Measurements from ENCODE around the gene CALCOCO2.
A peak's percentile ranks its signal among the peaks of the same experiment; 100 is the strongest.
"Not testable (repeated sequence)": the region's sequence is repeated elsewhere in the genome, so short reads cannot be mapped to it uniquely, and the experiment has no call there.

CALCOCO2 gene, protein sequence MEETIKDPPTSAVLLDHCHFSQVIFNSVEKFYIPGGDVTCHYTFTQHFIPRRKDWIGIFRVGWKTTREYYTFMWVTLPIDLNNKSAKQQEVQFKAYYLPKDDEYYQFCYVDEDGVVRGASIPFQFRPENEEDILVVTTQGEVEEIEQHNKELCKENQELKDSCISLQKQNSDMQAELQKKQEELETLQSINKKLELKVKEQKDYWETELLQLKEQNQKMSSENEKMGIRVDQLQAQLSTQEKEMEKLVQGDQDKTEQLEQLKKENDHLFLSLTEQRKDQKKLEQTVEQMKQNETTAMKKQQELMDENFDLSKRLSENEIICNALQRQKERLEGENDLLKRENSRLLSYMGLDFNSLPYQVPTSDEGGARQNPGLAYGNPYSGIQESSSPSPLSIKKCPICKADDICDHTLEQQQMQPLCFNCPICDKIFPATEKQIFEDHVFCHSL

DNA sequence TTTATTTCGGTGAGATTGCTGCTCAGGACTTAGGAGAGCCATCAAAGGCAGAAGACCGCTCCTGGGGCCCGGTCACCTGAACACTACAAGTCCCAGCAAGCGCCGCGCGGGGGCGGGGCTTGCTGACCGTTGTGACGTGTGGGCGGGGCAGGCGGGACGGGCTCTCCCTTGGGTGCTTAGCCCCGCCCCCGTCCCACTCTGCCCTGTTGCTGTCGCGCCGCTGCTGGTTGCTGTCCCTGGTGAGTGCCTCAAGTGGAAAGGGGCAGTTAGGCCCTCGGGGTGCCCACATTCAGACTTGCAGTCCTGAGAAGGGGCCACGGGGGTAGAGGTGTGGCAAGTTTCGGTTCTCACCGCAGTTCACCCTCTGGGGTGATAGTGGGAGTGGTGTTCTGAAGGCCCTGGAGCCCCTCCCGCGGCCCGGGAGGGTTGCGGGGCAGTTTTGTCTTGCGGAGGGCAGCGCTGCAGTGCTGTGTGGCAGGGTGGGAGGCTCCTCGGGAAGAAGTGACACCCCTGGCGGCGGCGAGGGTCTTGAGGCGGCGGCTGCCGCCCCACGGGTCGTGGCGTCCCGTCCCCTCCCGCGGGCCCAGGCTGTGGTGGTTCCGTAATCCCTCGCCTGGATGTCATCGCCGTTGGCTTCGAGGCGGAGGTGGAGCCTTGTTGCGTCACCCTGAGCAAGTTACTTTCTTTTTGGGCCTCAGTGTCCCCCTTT lies at the start of gene CALCOCO2:
Gene CALCOCO2, plus strand, starts transcription at position 196 of the 709 bp plus-strand sequence. CDS start 10,673 bp downstream, outside the sequence.
- peak; percentile 93 for DNase-seq

DNA sequence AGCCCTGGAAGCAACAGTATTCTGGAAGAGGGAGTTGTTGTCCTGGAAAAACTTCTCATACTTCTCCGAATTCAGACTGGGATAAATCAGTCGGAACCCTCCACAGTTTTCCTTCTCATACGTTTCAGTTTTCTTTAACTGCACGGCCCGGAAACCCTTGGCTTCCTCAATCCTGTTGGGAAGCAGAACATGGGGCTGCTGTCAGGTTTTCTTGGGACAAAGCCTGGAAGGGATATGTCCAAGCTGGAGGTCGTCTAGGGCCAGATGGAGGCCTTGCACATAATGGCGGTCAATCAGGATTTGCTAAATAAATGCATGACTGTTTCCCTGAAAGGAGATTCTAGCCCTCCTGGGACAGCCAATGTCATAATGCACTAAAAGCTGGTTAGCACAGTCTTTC lies 43.0 kb upstream of the CALCOCO2 start:
- no peak for DNase-seq

GRCh38 chr17:48790607-48791127 lies 40.2 kb upstream of the CALCOCO2 start:
- DNase-seq = peak; percentile 4

DNA sequence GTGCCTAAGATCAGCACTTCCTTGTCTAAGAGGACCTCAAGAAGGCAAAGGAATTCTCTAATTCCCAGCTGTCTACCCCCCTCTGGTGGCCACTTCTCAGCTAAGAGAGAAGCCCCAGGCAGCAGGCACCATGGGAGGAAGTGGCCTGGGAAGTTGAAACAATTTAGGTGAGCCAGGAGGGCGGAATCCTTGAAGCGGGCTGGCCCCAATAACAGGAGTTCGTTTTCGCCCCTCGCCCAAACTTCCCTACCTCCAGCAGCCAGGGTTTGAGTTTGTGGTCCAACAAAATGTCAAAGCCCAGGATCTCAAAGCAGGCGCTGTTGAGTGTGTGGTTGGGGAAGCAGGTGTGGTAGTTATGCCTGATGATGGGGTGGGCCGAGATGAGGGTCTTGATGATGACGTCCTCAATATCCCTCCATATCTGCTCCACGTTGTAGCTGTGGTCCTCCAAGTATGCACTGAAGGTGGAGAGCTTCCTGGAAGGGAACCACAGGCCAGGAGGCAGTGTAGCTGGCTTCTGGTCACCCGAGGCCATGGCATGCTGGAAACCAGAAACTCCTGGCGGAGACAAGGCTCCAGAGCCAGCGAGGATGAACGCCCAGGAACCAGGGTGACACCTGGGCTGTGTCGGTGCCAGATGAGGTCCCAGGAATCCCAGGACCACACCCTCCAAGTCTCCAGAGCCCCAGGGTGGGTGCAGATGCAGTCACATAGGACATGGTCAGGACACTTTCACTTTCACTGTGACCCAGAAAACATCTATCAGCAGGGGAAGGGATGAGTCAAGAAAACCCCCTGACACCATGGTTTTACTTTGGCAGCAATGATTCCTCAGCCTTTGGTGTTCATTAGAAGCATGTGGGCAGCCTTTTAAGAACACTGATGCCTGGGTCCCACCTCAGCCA lies 39.5 kb upstream of the CALCOCO2 start:
- DNase-seq = peak; percentile 47

DNA sequence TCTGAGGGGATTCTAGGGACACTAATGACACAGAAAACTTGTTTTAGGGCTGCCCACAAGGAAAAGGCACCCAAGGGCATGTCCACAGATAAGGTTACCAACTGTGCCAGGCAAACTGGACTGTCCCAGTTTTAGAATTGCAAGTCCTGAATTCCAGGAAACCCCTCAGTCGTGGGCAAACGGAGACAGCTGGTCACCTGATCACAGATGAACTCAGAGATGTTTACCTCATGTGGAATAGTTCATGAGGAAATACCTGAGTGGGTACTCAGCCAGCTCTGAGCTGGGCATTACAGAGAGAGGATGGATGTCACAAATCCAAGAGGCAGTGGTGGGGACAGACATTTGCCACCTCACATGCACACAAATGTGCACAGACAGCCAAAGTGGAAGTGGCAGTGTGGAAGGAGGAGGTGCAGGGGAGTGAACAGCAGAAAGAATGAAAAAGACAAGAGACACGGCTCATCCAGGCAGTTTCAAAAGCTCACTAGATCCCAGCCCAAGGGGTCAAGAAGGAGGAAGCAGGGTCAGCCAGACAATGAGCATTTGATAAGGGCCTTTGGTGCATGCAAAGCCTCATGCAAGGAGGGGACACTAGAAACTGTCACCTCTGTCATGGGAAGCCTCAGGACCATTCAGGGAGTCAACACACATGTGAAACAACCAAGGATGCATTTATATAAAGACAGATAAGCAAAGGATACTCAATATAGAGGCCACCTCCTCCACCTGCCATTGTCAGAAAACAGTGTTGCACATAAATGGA lies 38.6 kb upstream of the CALCOCO2 start:
- no peak for DNase-seq

- DNase-seq = no peak
These were observed 35.2 kb upstream of the CALCOCO2 start for GRCh38 chr17:48795444-48796162.

- DNase-seq = not testable (repeated sequence)
These were observed 34.7 kb upstream of the CALCOCO2 start for GRCh38 chr17:48796163-48796522.

GRCh38 chr17:48799069-48799723 lies 31.6 kb upstream of the CALCOCO2 start:
- DNase-seq = no peak

- DNase-seq = no peak
These were observed 30.1 kb upstream of the CALCOCO2 start for GRCh38 chr17:48800626-48801217.

DNA sequence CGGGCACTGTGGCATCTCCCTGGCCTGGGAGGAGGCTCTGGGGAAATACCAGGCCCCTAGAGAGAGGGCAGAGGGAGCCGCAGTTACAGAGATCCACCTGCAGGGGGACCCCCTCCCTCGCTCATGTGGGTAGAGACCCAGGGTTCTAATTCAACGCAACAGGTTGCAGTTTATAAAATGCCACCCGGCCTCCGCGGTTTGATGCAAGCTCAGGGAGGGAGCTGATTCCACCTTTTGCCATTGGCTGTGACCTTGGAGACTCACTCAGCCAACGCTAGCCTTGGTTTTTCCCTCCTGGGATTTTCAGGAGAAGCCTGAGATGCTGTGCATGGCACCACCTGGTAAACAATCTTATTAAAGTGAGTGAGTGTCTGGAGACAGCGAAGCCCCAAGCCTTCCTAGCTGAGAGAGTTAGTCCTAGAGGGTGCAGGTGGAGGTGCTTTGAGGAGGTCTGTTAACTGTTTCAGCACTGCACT lies 25.9 kb upstream of the CALCOCO2 start:
- peak; percentile 79 for DNase-seq

- DNase-seq = no peak
These were observed 21.7 kb upstream of the CALCOCO2 start for GRCh38 chr17:48809182-48809581.

DNA sequence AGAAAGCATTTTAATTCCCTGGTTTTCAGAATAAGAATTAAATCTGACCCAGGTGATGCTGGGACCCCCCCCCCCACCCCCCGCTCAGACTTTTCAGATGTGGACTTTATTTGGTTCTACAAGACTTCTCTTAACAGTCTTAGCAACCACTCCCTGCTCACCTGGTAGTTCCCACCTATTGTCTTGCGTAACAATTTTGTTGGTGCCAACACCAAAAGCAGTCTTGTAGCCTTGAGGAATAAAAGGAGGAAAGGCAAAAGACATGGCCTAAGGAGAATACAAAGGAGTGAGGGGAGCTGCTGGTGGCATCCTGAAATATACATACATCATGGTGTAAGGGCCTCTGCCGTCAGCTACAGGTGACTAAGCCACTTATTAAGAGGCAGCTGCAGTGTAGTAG lies 18.8 kb upstream of the CALCOCO2 start:
- no peak for DNase-seq

DNA sequence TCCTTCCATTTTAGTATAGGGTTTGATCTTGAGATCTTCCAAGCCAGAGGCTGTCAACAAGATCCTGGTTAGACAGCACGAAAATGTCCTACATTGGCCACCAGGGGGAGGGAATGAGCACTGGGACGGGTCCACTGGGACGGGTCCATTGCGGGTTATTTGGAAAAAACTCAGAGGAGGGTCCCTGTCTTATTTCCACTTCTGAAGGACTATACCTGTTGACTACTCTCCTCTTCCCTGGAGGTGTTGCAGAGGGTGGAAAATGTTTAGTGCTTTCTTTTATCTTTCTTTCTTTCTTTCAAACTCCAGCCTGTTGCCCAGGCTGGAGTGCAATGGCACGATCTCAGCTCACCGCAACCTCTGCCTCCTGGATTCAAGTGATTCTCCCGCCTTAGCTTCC lies 16.3 kb upstream of the CALCOCO2 start:
- DNase-seq = peak; percentile 67

DNA sequence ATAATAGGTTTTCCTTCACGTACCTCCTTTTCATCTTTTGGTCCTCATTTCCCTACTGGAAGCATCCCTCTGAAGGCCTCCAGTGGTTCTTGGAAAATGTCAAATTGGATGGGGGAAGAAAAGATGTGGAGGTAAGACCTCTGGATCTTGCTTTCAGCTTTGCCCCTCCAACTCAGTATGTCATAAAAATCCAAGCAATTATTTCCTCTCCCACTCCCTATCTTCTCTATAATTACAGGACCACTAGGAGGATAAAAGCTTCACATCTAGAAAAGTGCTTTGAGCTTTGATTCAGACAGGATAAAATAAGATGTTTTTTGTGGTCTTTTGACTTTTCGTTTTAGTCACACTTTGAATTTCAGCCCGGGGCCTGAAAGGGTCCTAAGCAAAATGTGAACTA lies 15.5 kb upstream of the CALCOCO2 start:
- DNase-seq = no peak

GRCh38 chr17:48816438-48816773 lies 14.4 kb upstream of the CALCOCO2 start:
- no peak for DNase-seq

DNA sequence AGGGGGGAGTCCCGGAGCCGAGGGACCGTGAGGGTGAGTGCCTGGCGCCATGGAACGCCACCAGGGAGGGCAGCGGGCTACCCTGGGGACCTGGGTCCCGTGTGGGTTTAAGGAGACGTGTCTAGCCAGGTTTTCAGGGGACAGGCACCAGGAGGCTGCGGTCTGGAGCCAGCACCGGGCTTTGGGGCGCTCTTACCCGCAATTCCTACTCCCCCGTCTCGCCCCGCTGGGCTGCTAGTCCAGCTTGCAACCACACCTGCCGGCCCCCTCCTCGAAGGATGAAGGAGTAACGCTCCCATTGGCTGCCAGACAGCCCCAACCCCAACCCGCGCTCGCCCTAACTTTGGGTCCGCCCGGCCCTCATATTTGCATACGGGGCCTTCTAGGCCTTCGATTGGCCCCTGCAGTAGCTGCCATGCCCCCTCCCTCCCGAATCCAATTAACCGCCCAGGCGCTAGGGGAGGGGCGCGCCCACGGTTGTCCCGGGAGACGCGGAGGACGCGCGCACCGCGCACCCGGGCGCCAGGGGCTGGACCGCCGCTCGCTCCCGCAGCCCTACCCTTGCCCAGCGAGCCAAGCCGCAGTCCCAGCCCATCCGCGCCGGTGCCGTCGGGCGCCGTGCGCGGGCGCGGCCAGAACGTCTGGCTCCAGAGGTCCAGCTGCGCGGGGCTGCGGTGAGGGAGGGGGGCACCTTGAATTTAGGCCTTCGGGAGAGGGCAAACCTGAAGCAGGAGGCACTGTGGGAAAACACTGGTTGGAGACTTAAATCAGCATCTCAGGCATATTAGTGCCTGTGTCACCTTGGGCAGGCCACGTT lies 13.9 kb upstream of the CALCOCO2 start, which contains the start of gene TTLL6:
Gene TTLL6, minus strand, starts transcription at position 456 of the 817 bp plus-strand sequence. Its CDS starts 157 bp downstream, at position 299.
- DNase-seq = peak; percentile 83

DNA sequence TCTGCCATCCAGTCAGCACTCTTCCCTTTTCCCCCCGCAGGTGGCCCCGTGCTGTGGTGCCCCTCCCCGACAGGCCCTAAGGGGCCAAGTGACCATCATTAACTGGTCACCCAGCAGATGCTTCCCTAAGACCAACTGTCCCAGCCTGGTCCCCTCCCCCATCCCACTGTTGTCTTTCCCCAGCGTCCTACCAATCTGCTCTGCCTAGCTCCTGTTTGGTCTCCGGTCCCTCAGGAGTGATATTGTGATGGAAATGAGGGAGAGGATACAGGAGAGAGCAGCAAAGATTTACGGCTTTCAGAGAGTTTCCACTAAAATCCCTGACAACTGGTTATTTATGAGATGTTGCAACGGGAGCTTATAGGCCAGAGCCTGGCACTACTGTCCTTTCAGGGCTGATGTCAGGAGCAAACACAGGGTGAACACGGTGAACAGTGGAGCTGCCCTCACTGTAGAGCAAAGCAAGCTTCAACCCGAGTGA lies 12.4 kb upstream of the CALCOCO2 start:
- no peak for DNase-seq

DNA sequence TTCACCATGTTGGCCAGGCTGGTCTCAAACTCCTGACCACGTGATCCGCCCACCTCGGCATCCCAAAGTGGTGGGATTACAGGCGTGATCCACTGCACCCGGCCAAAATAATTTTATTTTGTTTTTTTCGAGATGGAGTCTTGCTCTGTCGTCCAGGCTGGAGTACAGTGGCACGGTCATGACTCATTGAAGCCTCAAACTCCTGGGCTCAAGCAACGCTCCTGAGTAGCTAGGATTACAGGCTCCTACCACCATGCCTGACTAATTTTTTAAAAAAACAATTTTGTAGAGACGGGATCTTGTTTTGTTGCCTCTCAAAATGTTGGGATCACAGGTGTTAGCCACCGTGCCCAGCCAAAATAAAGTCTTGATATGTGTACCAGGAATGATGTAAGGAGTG lies 11.4 kb upstream of the CALCOCO2 start:
- DNase-seq = no peak

DNA sequence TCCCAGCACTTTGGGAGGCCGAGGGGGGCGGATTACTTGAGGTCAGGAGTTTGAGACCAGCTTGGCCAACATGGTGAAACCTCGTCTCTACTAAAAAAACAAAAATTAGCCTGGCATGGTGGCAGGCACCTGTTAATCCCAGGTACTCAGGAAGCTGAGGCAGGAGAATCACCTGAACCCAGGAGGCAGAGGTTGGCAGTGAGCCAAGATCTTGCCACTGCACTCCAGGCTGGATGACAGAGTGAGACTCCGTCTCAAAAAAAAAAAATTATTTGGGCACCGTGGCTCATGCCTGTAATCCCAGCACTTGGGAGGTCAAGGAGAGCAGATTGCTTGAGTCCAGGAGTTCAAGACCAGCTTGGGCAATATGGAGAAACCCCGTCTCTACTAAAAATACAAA lies 9.9 kb upstream of the CALCOCO2 start:
- not testable (repeated sequence) for DNase-seq
